MM.1S (cell line): ENCODE measurements around the gene RIPPLY3.

Experiments used
- CTCF ChIP-seq: fragments of 300-600 bp; sonication (generic); IDR thresholded peaks from 2 replicates; pipeline ENCODE4 v1.5.1; 2016; ENCODE audit warnings: antibody characterized with exemption, low read length, mixed read lengths
- EZH2 ChIP-seq: fragments of 300-600 bp; sonication (generic); optimal IDR thresholded peaks from 2 replicates; pipeline ENCODE3; 2017; ENCODE audit warnings: low read depth, mild to moderate bottlenecking, antibody characterized with exemption, low read length, mixed read lengths

GRCh38 chr21:37062593-37062935, 56.1 kb downstream of the RIPPLY3 start:
- TF ChIP-seq CTCF (no peak), EZH2 (no peak)
